Measurements from ENCODE around the gene SYNE3. TPM values are rescaled to one million over a fixed set of nuclear protein-coding genes. Genes with fewer than 3 reads are reported as not detected.

SYNE3 gene
- total and polyA plus RNA-seq, 9 of the 15 experiments (the other 6 are each of a cell fraction or from before 2014, with no cell fraction given) = 0.04 to 3.1 (median 0.55) TPM

DNA sequence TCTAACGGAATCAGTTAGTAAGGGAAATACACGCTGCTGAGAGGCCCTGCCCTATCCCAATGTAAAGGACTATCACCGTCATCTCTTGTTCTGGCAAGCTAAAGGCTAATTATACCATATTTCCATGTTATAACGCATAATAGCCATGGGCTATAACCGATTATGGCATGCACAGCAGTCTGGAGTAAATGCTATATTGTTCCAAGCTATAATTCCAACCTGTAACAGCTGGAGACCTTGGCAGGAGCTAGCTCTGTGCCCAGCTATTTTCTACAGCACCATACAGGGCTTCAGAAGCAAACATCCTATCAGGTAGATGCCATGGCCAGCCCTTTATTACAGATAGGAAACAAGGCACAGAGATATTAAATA lies 26.3 kb downstream of the SYNE3 start:
- H3K36me3 ChIP-seq (ENCODE audit: control insufficient read depth, insufficient read depth, low read length) = no peaks in the 10 kb centered on the region
- ATAC-seq = no peak
- in situ Hi-C loops (cut with MboI) = no loop called here
- intact Hi-C loops (cut with micrococcal nuclease) = no loop called here
- H3K27ac ChIP-seq (ENCODE audit: extremely low read depth, low read depth, low read length) = no peak overlapping the region
- H3K27me3 ChIP-seq (ENCODE audit: control insufficient read depth in 2 of 2, insufficient read depth in 2 of 2, low read length in 2 of 2) = peaks cover 0 to 14% of the 10 kb centered on the region in 2 experiments; a peak in 3 of 5 replicates
- H4K20me1 ChIP-seq (replicated peaks; ENCODE audit: control insufficient read depth, insufficient read depth, low read length) = no peaks in the 10 kb centered on the region
- WGBS (ENCODE audit: insufficient coverage, low coverage, missing lambda C conversion rate) = 18% methylated on average over 3 of the region's 5 CpGs
- no peak overlapping the region for H3K9ac ChIP-seq (ENCODE audit: insufficient read depth in 1 of 2, low read depth in 2 of 2, low read length in 2 of 2)
- H2AFZ ChIP-seq (ENCODE audit: low read depth, low read length) = no peak overlapping the region
- H3K4me2 ChIP-seq (ENCODE audit: insufficient read depth, low read length) = no peak overlapping the region
- TF ChIP-seq MTA1 (IDR thresholded peaks at IDR 0.05; ENCODE audit: borderline replicate concordance) (no peak), SAFB2 (IDR thresholded peaks at IDR 0.05; ENCODE audit: borderline replicate concordance, low read depth, low read length, severe bottlenecking) (no peak), SETDB1 (IDR thresholded peaks at IDR 0.05; ENCODE audit: low read length) (no peak), TAF1 (IDR thresholded peaks at IDR 0.05; ENCODE audit: control insufficient read depth, extremely low read depth, insufficient read depth, low read length, severe bottlenecking) (no peak), ILF3 (IDR thresholded peaks at IDR 0.05; ENCODE audit: borderline replicate concordance) (no peak), BRD4 (IDR thresholded peaks at IDR 0.05) (no peak), MEF2A (IDR thresholded peaks at IDR 0.05; ENCODE audit: control insufficient read depth, low read depth, low read length) (no peak), SMAD4 (CRISPR knock-in tag; conservative IDR thresholded peaks at IDR 0.05) (no peak), MEF2D (tag; conservative IDR thresholded peaks at IDR 0.05; ENCODE audit: low read depth) (no peak), NR2C2 (CRISPR knock-in tag; IDR thresholded peaks at IDR 0.05) (no peak), NR2C2 (tag; IDR thresholded peaks at IDR 0.05) (no peak), MCM2 (IDR thresholded peaks at IDR 0.05; ENCODE audit: low read depth) (no peak), ZNF384 (IDR thresholded peaks at IDR 0.05; ENCODE audit: low read depth, low read length) (no peak)
- TF ChIP-seq, protein P1, sequence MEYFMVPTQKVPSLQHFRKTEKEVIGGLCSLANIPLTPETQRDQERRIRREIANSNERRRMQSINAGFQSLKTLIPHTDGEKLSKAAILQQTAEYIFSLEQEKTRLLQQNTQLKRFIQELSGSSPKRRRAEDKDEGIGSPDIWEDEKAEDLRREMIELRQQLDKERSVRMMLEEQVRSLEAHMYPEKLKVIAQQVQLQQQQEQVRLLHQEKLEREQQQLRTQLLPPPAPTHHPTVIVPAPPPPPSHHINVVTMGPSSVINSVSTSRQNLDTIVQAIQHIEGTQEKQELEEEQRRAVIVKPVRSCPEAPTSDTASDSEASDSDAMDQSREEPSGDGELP (CRISPR knock-in tag; IDR thresholded peaks at IDR 0.05; ENCODE audit: borderline replicate concordance) = no peak
- TF ChIP-seq, protein P2, sequence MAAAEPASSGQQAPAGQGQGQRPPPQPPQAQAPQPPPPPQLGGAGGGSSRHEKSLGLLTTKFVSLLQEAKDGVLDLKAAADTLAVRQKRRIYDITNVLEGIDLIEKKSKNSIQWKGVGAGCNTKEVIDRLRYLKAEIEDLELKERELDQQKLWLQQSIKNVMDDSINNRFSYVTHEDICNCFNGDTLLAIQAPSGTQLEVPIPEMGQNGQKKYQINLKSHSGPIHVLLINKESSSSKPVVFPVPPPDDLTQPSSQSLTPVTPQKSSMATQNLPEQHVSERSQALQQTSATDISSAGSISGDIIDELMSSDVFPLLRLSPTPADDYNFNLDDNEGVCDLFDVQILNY (CRISPR knock-in tag; IDR thresholded peaks at IDR 0.05) = no peak
- no peaks in the 10 kb centered on the region for H3K4me1 ChIP-seq (replicated peaks in 1 of 2; ENCODE audit: control insufficient read depth in 2 of 2, insufficient read depth in 2 of 2, low read length in 2 of 2)
- H3K79me2 ChIP-seq (ENCODE audit: control insufficient read depth, insufficient read depth, low read length) = no peaks in the 10 kb centered on the region
- ChIA-PET CTCF (ENCODE audit: low intra/inter-chr PET ratio) (no interaction called here), POLR2A (interaction anchor here (0.7 kb wide), 1 partner anchor 310 kb away, joined by 3 read pairs; no protein-coding TSS in a partner anchor)
- no peaks in the 10 kb centered on the region for H3K9me3 ChIP-seq (replicated peaks; ENCODE audit: control insufficient read depth, insufficient read depth, low read depth, low read length)
- DNase-seq (ENCODE audit: extremely low read depth in 1 of 4, low spot score in 3 of 4) = no peak
- BruUV-seq (replicated peaks) = no TSS peak
- no peak overlapping the region for H3K4me3 ChIP-seq
- FAIRE-seq = no peak
- H3K9me1 ChIP-seq (ENCODE audit: control insufficient read depth, insufficient read depth, low read length) = no peaks in the 10 kb centered on the region
